ENCODE data around the gene WBP11.

The WBP11 gene

DNA sequence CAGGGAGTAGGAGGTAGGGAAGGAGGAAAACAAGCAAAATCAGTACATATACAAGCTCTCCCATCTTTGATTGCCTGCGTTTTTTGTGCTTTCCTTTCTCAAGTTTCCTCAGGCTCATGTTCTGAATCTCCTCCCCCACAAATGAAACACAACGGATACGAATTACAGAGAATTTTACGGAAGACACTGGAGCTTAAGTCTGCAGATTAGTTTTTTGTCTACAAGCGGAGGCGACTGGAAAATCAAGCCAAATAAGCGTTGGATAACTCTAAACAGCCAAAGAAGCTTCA is 612 bp downstream of the WBP11 start:
- TF ChIP-seq, protein P1, sequence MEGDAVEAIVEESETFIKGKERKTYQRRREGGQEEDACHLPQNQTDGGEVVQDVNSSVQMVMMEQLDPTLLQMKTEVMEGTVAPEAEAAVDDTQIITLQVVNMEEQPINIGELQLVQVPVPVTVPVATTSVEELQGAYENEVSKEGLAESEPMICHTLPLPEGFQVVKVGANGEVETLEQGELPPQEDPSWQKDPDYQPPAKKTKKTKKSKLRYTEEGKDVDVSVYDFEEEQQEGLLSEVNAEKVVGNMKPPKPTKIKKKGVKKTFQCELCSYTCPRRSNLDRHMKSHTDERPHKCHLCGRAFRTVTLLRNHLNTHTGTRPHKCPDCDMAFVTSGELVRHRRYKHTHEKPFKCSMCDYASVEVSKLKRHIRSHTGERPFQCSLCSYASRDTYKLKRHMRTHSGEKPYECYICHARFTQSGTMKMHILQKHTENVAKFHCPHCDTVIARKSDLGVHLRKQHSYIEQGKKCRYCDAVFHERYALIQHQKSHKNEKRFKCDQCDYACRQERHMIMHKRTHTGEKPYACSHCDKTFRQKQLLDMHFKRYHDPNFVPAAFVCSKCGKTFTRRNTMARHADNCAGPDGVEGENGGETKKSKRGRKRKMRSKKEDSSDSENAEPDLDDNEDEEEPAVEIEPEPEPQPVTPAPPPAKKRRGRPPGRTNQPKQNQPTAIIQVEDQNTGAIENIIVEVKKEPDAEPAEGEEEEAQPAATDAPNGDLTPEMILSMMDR (IDR thresholded peaks at IDR 0.05; ENCODE audit: insufficient read depth, missing control alignments), result no peak
- FAIRE-seq (no peak), DNase-seq (ENCODE audit: insufficient read length, low spot score) (no peak)

GRCh38 chr12:14802247-14802646 is 1.0 kb downstream of the WBP11 start:
- no peak for DNase-seq (ENCODE audit: insufficient read length, low spot score)
- no peak for FAIRE-seq
- TF ChIP-seq, protein P1 (IDR thresholded peaks at IDR 0.05; ENCODE audit: insufficient read depth, missing control alignments), result no peak

DNA sequence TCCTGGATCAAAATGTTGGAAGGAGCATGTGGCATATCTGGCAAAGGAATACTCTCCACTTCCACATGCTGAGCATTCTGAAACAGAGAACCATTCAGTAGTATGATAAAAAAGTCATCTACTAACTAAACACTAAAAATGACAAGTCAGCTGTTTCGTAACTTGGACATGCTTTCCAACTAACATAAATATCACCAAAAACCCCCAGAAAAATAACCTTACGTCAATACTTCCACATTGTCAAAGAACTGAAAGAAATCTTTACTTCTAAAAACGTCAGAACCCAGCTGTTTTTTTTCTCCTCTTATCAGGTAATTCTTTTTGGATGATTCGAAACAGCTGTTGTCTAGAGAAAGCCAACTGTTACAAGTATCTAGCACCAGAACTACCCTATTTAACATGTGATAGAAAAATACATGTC is 8.2 kb downstream of the WBP11 start:
- TF ChIP-seq, protein P1 (IDR thresholded peaks at IDR 0.05; ENCODE audit: insufficient read depth, missing control alignments), result no peak
- no peak for DNase-seq (ENCODE audit: insufficient read length, low spot score)
- no peak for FAIRE-seq

DNA sequence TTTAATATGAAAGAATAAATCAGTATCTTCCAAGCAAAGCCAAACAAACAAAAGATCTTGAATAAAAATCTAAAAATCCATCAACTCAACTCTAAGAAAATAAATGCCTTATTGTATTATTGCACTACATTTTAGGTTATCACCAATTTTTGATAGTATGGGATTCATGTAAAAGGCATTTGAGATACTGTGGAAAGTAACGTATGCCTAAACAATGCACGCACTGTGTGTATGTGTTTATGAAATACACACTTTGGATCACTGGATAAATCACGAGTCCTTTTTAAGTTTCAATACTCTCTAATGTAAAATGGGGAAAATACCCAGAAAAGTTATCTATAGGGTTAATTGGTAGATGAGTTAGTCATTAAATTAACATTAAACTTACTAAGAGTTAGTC is 17.7 kb downstream of the WBP11 start:
- FAIRE-seq (no peak), DNase-seq (ENCODE audit: insufficient read length, low spot score) (no peak)
- TF ChIP-seq, protein P1 (IDR thresholded peaks at IDR 0.05; ENCODE audit: insufficient read depth, missing control alignments), result no peak

- FAIRE-seq (no peak), DNase-seq (ENCODE audit: insufficient read length, low spot score) (no peak)
- TF ChIP-seq, protein P1 (IDR thresholded peaks at IDR 0.05; ENCODE audit: insufficient read depth, missing control alignments), result no peak
Measured at GRCh38 chr12:14784471-14784870, 18.8 kb downstream of the WBP11 start.

- TF ChIP-seq, protein P1 (IDR thresholded peaks at IDR 0.05; ENCODE audit: insufficient read depth, missing control alignments), result no peak
- FAIRE-seq (no peak), DNase-seq (ENCODE audit: insufficient read length, low spot score) (no peak)
Measured at GRCh38 chr12:14782756-14783155, 20.5 kb downstream of the WBP11 start.

GRCh38 chr12:14781563-14781962 is 21.7 kb downstream of the WBP11 start:
- TF ChIP-seq, protein P1 (IDR thresholded peaks at IDR 0.05; ENCODE audit: insufficient read depth, missing control alignments), result no peak
- FAIRE-seq (no peak), DNase-seq (ENCODE audit: insufficient read length, low spot score) (no peak)

All from D721Med (cell line).